HCT116 (cell line): Measurements from ENCODE around the gene GUK1.

Source experiments
- CEBPB ChIP-seq: IDR thresholded peaks from 2 replicates; pipeline ENCODE4 v1.6.1; 2012; ENCODE audit warnings: low read depth
- EZH2 ChIP-seq: fragments of 200-600 bp; sonication (generic); IDR thresholded peaks from 2 replicates; pipeline ENCODE4 v1.6.1; 2017; ENCODE audit warnings: antibody characterized with exemption, mixed run types
- EZH2phosphoT487 ChIP-seq: fragments of 200-600 bp; IDR thresholded peaks from 2 replicates; pipeline ENCODE4 v1.6.1; 2018; ENCODE audit warnings: antibody characterized with exemption, borderline replicate concordance
- FOSL1 ChIP-seq: IDR thresholded peaks from 2 replicates; pipeline ENCODE4 v1.6.1; 2012; ENCODE audit warnings: low read depth
- POLR2A ChIP-seq: IDR thresholded peaks from 2 replicates; pipeline ENCODE4 v1.7.0; 2011; ENCODE audit warnings: borderline replicate concordance; ENCODE audit not compliant: insufficient read depth, insufficient read length; ENCODE audit errors: extremely low read depth
- POLR2AphosphoS5 ChIP-seq: IDR thresholded peaks from 2 replicates; pipeline ENCODE4 v1.6.1; 2011; ENCODE audit warnings: mild to moderate bottlenecking, low read depth, low read length, moderate library complexity
- RAD21 ChIP-seq: IDR thresholded peaks from 2 replicates; pipeline ENCODE4 v1.6.1; 2012; ENCODE audit warnings: low read depth, mild to moderate bottlenecking
- SRF ChIP-seq: IDR thresholded peaks from 2 replicates; pipeline ENCODE4 v1.6.1; 2012; ENCODE audit warnings: low read depth
- TCF7L2 ChIP-seq: IDR thresholded peaks from 2 replicates; pipeline ENCODE4 v1.7.0; 2011; ENCODE audit warnings: borderline replicate concordance, inconsistent platforms; ENCODE audit not compliant: insufficient read depth, insufficient read length; ENCODE audit errors: extremely low read depth
- TF ChIP-seq, protein P1 (sequence below), 3 experiments: fragments of 200-600 bp in 1 of 3; sonication (generic) in 1 of 3; IDR thresholded peaks in 2 of 3; conservative IDR thresholded peaks in 1 of 3; 2 replicates each; pipeline ENCODE4 v1.5.1; 2012 to 2017; ENCODE audit warnings: low read depth in 2 of 3, low read length in 2 of 3, antibody characterized with exemption in 1 of 3, borderline replicate concordance in 1 of 3, control low read depth in 1 of 3, mild to moderate bottlenecking in 1 of 3, mixed read lengths in 1 of 3, mixed run types in 1 of 3, moderate library complexity in 1 of 3; ENCODE audit not compliant: insufficient read depth in 1 of 3
- TF ChIP-seq, protein P2 (sequence below): IDR thresholded peaks from 2 replicates; pipeline ENCODE4 v1.6.1; 2012

DNA sequence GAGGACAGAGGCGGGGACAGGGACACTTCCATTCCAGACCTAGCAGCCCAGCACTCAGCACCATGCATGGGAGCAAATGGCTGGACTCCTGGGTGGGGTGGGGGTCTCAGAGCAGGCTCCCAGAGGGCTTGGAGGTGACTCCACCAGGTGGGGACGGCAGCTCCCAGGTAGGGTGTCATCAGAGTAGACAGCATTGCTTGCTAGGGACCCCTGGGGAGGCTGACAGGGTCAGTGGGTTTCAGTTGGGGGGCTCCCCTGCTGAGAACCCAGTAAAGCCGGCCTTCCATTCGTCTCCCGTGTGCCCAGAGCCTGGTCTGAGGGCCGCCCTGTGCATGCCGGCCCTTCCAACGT is 4.9 kb downstream of the GUK1 start:
- TF ChIP-seq EZH2phosphoT487: no peak
- TF ChIP-seq, protein P1, sequence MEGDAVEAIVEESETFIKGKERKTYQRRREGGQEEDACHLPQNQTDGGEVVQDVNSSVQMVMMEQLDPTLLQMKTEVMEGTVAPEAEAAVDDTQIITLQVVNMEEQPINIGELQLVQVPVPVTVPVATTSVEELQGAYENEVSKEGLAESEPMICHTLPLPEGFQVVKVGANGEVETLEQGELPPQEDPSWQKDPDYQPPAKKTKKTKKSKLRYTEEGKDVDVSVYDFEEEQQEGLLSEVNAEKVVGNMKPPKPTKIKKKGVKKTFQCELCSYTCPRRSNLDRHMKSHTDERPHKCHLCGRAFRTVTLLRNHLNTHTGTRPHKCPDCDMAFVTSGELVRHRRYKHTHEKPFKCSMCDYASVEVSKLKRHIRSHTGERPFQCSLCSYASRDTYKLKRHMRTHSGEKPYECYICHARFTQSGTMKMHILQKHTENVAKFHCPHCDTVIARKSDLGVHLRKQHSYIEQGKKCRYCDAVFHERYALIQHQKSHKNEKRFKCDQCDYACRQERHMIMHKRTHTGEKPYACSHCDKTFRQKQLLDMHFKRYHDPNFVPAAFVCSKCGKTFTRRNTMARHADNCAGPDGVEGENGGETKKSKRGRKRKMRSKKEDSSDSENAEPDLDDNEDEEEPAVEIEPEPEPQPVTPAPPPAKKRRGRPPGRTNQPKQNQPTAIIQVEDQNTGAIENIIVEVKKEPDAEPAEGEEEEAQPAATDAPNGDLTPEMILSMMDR (IDR thresholded peaks at IDR 0.05 in 2 of 3, conservative IDR thresholded peaks at IDR 0.05 in 1 of 3; ENCODE audit: borderline replicate concordance in 1 of 3, insufficient read depth in 1 of 3, low read depth in 2 of 3, low read length in 2 of 3): no peak
- TF ChIP-seq EZH2: no peak
- TF ChIP-seq SRF: no peak
- no peak for TF ChIP-seq POLR2A
- TF ChIP-seq RAD21: no peak
- TF ChIP-seq POLR2AphosphoS5: no peak
- no peak for TF ChIP-seq TCF7L2
- TF ChIP-seq, protein P2, sequence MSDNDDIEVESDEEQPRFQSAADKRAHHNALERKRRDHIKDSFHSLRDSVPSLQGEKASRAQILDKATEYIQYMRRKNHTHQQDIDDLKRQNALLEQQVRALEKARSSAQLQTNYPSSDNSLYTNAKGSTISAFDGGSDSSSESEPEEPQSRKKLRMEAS: no peak
- no peak for TF ChIP-seq CEBPB
- no peak for TF ChIP-seq FOSL1
